Hypothalamus (tissue), 51 donors: ENCODE results near the gene CEP57L1.

ENCODE experiments used
- DNase-seq, 51 donors: peaks; one replicate each; lab custom pipeline; 2025; lab: John Stamatoyannopoulos, UW

The CEP57L1 gene

DNA sequence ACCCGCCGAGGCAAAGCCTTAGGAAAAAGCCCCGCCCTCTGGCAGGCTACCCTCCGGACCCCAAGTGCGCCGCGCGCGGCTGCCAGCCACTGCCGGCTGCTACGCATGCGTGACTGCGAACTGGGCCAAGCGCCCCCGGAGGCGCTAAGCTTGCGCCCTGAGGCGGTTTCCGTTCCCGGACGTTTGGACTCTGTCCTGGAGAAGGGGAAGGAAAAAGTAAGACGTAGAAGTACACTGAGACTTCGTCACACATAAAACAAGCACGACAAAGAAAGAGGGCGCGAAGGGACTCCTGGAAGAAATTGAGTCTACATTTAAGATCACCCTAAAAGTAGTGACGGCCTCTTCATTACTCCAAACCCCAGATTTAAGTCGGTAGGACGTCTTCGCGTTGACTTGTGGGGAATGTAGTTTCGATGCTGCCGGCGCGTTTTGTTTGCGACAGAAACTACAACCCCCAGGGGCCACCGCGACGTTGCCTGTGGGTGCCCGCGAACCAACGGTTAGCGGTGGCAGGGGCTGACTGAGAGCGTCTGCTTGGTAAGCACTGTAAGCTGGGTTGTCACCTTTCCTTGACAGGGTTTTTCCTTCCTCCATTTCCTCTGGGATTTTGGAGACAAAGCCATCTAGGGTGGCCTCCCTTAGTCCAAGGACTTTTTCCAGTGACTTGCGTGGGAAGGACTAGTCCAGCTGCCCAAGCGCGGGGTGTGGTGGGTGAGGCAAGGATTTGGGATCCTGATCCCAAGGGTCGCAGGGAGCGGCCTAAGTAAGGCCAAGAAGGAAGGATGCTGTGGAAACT lies at the start of gene CEP57L1:
Gene CEP57L1, plus strand, starts transcription at position 472 of the 799 bp plus-strand sequence. CDS start 49,715 bp downstream, outside the sequence.
- peak; percentile 67 to 99 (median 95) for DNase-seq

- no peak for DNase-seq
Measured at GRCh38 chr6:109048176-109048575, 47.1 kb upstream of the CEP57L1 start.

DNA sequence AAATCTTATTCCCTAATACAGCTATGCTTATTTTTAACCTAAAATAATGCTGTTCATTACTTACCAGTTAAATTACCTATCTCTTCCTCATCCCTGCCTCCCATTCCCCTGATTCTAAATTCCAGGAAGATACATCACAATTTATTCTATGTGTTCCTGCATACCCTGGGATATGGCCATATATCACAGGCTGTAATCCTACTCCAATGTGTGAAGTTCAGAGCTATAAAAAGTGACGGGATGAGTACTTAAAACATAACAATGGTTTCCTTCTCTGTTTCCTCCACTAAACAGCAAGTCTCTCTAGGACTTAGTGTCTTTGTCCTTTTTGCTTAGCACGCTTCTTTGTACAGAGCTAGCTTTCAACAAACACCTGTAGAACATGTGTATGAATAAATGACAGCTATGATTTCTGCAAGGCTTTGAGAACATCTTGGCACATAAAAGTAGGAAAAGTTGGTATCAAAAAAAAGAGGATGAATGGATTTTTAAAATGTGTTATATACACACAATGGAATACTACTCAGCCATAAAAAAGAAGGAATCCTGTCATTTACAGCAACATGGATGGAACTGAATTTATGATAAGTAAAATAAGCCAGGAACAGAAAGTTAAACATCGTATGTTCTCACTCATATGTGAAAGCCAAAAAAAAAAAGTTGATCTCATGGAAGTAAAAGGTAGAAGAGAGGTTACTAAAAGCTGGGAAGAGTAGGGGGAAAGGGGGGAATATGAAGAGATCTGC lies 46.5 kb upstream of the CEP57L1 start:
- DNase-seq, result no peak

DNA sequence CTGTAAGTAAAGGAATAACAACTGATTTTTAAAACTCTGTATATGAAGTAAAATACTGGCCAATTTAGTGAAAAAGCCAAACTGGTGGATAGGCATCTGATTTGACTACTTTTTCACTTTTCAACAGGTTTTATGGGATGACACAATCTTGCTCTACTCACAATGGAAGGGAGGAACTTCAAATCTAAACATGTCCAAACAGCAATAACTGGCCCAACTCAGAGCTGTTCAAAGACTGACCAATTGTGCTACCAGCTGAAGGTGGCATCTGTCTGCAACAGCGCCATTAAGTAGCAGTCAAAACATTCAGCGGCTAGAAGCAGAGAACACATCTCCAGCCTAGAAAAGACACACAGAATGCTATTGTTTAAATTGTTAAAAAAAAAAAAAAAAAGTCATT lies 45.3 kb upstream of the CEP57L1 start:
- DNase-seq, result peak in 17 of 51 donors; percentile 1 to 55 (median 29)

- no peak for DNase-seq
Measured at GRCh38 chr6:109050447-109051102, 44.7 kb upstream of the CEP57L1 start.

GRCh38 chr6:109051301-109052017 lies 43.8 kb upstream of the CEP57L1 start:
- no peak for DNase-seq

DNA sequence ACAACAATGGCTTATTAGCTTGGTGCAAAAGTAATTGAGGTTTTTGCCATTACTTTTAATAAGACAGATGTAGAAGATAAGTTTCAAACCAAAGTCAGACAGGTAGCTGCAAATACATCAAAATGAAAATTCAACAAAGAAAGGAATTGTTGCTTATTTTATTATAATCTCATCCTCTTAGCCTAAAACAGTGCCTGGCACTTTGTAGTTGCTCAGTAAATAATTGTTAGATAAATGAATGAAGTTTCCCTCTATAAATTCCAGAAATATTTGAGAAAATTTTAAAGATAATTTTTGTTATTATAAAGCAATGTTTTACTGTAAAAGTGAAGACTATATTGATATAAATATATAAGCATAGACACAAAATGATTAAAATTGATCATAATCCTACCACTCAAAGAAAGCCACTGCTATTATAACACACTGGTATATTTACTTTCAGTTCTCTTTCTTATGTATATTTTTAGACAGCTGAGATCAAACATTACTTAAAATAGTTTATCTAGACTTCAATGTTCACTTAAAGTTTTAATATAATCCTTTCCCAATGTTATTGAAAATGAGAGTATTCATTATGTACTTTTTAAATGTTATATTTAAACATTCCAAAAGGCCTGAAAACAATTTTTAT lies 43.2 kb upstream of the CEP57L1 start:
- DNase-seq, result no peak

- no peak for DNase-seq
Measured at GRCh38 chr6:109052852-109053251, 42.5 kb upstream of the CEP57L1 start.

DNA sequence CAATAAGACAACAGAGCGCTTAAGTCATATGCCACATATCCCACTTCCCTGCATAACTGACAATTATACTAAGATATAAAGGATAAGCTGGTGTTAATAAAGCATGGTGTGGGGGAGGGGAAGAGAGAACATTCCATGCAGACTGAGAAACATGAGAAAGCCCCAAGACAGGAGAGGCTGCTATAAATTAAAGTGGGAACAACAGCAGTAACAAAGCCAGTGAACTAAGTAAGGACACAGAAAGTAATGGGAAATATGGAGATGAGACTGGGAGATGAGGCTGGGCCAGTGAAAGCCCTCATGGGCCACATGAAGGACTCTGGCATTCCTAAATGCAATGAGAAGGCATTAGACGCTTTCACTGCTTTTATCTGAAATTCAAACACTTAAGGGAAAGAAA lies 42.0 kb upstream of the CEP57L1 start:
- DNase-seq, result no peak

DNA sequence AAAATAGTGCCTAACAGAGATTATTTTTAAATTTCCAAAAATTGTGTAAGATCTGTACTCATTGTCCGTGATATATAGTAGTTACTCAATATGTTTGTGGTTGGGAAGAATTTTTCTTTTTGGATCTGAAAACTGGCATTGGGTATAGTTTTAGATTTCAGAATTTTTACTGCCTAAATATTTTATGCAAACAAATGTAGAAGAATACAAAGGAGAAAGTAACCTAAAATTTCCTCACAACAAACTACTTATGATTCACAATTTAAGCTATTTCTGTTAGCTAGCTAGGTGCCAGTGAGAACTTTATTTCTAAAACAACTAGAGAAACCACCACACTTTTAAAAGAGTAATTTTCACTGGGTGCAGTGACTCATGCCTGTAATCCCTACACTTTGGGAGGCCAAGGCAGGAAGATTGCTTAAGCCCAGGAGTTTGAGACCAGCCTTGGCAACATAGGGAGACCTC lies 39.5 kb upstream of the CEP57L1 start:
- no peak for DNase-seq

DNA sequence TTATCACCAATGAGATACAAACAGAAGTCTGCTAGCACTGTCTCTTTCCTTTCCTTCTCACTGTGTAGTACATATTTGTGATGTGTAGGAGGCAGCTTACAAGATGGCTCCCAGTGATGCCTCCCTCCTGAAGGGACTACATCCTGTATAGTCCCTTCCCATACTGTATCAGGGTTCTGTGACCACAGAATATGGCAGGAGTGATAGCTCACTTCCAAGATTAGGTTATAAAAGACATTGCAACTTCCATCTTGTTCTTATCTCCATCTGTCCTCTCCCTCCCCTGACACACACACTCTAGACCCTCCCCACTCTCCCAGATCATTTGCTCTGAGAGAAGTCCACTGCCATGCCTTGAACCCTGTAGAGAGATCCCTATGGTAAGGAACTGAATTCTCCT lies 38.6 kb upstream of the CEP57L1 start:
- no peak for DNase-seq

- no peak for DNase-seq
Measured at GRCh38 chr6:109058620-109059019, 36.7 kb upstream of the CEP57L1 start.

- DNase-seq, result no peak
Measured at GRCh38 chr6:109059153-109059552, 36.2 kb upstream of the CEP57L1 start.

- no peak for DNase-seq
Measured at GRCh38 chr6:109059571-109060021, 35.7 kb upstream of the CEP57L1 start.

DNA sequence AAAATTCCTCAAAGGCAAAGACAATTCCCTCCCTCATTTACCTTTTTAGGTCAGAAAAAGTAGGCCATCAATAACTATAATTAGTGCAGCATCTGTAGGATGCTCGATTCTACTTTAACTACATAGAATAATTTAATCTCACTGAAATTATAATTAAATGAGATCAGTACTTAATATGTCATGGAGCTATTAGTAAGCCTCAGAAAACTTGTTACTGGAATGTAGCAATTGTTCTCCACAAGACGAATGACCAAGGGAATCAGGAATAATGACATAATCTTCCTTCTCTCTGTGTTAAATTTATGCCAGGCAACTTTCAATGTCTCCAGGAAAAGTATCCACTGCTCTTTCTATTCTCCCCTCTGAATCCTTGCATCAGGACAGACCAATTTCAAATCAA lies 34.7 kb upstream of the CEP57L1 start:
- DNase-seq, result no peak

GRCh38 chr6:109062216-109062615 lies 33.1 kb upstream of the CEP57L1 start:
- no peak for DNase-seq

GRCh38 chr6:109062767-109063352 lies 32.4 kb upstream of the CEP57L1 start:
- DNase-seq, result no peak

- no peak for DNase-seq
Measured at GRCh38 chr6:109069746-109070145, 25.6 kb upstream of the CEP57L1 start.

- DNase-seq, result no peak
Measured at GRCh38 chr6:109071125-109071917, 24.0 kb upstream of the CEP57L1 start.
